NCI-H2081 treated with DMSO at 0.1 percent for 48 hours (cell line): ENCODE results near the gene CSH2.
"Not testable (repeated sequence)": the region's sequence is repeated elsewhere in the genome, so short reads cannot be mapped to it uniquely, and the experiment has no call there.

Experiments used
- DNase-seq: peaks from one replicate; lab custom pipeline; 2025; lab: John Stamatoyannopoulos, UW

CSH2 gene

DNA sequence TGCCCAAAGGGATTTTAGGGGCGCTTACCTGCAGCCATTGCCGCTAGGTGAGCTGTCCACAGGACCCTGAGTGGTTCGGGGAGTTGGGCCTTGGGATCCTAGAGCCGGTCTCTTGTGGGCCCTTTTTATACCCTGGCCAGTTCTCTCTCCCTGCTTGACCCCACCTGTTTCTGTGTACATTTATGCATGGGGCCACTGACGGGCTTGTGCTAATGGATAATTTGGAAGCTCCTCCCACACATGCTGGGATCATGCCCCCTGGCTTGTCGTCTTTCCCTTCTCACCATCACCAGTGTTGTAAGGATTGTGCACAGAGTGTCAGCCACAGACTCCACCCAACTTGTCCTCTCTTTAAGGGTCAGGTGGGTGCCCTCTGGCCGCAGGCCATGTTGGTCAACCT lies at the start of gene CSH2:
TSS of gene CSH2 (minus strand) at position 101 of the 400 bp plus-strand sequence. CDS start at position 38, 63 bp downstream.
- DNase-seq, result not testable (repeated sequence)

DNA sequence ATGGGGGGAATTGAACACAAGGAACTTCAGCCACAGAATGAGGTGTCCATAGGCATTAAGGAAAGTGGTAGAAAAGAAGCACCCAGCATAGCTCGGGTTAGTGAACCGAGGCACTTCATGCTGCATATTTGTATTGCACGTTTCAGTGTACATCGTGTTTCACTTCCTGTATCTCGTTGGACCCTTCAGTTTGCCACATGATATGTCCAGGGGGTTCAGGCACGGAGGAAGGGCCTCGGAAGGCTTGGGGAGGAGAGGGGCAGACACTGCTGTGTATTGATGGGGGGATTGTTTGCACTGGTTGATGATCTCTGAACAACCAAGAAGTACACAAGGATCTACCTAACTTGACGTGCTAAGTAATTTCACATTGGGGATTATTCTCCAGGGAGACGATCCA lies 48.9 kb upstream of the CSH2 start:
- not testable (repeated sequence) for DNase-seq

DNA sequence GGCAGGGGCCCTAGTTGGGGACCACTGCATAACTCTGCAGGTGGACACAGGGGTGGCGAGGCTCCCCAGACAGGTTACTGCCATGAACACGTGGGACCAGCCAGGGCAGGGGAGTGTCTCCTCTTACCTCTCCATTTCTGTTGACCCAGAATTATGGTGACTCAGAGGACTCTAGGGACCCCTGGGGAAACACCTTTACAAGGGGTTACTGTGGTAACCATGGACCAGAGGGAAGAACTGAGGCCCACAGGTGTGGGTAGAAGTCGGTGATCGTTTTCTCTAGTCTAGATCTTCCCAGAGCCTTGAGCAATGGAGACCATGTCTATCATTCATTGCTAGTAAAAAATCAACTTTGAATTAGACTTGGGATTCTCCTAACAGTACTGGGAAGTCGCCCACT lies 47.3 kb upstream of the CSH2 start:
- DNase-seq, result not testable (repeated sequence)

DNA sequence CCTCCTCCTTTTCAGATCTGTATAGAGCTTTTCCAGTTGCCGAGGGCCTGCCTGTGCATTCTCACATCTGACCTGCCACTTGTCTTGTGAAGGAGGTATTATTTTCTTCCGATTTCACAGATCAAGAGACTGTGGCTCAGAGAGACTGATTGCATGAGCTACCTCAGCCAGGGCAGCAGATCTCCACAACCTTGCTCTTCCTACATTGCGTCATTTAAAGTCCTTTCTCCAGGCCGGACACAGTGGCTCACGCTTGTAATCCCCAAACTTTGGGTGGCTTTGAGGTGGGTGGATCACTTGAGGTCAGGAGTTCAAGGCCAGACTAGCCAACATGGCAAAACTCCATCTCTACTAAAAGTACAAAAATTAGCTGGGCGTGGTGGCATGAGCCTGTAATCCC lies 46.6 kb upstream of the CSH2 start:
- not testable (repeated sequence) for DNase-seq

DNA sequence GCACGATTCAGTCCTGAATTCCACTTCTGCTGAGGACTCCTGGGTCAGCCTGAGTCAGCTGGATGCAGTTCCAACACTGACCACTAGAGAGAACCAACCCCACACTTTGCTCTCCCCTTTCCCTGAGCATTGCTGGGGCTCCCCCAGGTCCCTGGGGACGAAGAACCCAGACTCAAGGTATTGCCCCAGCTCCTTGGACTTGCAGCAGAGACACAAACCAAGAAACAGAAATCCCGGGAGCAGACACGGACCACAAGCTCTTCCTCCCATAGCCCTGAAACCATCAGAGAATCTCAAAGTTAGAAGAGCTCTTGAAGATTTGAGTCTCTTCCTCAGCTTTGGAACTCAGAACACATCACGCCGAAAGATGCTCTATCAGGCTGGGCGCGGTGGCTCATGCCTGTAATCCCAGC lies 45.8 kb upstream of the CSH2 start:
- no peak for DNase-seq

DNA sequence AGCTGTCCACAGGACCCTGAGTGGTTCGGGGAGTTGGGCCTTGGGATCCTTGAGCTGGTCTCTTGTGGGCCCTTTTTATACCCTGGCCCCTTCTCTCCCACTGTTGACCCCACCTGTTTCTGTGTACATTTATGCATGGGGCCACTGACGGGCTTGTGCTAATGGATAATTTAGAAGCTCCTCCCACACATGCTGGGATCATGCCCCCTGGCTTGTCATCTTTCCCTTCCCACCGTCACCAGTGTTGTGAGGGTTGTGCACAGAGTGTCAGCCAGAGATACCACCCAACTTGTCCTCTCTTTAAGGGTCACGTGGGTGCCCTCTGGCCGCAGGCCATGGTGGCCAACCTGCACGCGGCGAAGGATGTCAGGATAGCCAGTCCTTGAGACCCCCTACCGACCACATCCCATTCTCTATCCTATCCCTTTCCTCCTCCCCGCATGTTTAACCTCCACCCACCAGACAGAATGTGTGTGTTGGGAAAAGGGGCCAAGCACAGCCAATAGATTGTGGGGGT lies 45.4 kb upstream of the CSH2 start, which contains the start of gene GH1:
TSS of gene GH1 (minus strand) at position 51 of the 517 bp plus-strand sequence. CDS start 63 bp downstream, outside the sequence.
- DNase-seq, result not testable (repeated sequence)

DNA sequence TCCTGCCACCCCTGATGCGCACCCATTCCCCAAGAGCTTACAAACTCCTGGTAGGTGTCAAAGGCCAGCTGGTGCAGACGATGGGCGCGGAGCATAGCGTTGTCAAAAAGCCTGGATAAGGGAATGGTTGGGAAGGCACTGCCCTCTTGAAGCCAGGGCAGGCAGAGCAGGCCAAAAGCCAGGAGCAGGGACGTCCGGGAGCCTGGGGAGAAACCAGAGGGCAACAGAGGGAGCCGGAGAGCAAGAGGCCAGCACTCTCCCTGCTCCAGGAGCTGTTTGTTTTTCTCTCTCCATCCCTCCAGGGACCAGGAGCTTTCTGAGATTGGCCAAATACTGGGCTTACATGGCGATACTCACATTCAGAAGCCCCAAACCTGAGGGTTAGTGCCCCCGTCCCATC lies 44.8 kb upstream of the CSH2 start:
- no peak for DNase-seq

DNA sequence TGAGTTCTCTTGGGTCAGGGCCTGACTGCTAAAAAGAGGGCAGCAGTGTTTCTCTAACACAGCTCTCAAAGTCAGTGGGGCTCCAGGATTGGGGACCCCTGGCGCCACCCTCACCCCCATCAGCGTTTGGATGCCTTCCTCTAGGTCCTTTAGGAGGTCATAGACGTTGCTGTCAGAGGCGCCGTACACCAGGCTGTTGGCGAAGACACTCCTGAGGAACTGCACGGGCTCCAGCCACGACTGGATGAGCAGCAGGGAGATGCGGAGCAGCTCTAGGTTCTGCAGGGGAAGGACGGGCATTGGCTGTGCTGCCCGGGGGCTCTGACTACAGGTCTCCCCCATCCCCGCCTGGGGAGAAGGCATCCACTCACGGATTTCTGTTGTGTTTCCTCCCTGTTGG lies 44.2 kb upstream of the CSH2 start:
- no peak for DNase-seq

DNA sequence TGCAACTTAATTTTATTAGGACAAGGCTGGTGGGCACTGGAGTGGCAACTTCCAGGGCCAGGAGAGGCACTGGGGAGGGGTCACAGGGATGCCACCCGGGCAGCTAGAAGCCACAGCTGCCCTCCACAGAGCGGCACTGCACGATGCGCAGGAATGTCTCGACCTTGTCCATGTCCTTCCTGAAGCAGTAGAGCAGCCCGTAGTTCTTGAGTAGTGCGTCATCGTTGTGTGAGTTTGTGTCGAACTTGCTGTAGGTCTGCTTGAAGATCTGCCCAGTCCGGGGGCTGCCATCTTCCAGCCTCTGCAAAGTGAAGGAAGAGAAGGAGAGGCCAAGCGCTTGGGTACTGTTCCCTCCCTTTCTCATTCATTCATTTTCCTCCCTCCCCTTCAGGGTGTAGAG lies 43.7 kb upstream of the CSH2 start:
- not testable (repeated sequence) for DNase-seq

DNA sequence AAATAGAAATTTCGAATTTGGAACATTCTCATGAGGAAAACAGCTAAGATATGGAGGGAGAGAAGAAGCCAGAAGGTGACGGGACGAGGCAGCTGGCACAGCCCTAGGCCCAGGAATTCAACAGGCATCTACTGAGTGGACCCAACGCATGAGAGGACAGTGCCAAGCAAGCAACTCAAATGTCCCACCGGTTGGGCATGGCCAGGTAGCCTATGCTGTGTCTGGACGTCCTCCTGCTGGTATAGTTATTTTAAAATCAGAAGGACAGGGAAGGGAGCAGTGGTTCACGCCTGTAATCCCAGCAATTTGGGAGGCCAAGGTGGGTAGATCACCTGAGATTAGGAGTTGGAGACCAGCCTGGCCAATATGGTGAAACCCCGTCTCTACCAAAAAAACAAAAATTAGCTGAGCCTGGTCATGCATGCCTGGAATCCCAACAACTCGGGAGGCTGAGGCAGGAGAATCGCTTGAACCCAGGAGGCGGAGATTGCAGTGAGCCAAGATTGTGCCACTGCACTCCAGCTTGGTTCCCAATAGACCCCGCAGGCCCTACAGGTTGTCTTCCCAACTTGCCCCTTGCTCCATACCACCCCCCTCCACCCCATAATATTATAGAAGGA lies 43.2 kb upstream of the CSH2 start:
- DNase-seq, result no peak

DNA sequence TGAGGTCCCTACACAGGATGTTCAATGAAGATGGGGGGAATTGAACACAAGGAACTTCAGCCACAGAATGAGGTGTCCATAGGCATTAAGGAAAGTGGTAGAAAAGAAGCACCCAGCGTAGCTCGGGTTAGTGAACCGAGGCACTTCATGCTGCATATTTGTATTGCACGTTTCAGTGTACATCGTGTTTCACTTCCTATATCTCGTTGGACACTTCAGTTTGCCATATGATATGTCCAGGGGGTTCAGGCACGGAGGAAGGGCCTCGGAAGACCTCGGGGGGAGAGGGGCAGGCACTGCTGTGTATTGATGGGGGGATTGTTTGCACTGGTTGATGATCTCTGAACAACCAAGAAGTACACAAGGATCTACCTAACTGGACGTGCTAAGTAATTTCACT lies 42.3 kb upstream of the CSH2 start:
- not testable (repeated sequence) for DNase-seq

DNA sequence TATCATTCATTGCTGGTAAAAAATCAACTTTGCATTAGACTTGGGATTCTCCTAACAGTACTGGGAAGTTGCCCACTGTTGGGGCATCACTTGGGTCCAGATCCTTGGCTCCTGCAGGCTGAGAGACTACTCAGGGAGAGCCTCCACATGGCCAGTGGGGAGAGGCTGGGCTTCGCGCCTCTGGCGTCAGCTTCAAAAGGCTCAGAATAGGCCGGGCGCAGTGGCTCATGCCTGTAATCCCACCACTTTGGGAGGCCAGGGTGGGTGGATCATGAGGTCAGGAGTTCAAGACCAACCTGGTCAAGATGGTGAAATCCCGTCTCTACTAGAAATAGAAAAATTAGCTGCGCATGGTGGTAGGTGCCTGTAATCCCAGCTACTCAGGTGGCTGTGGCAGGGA lies 41.0 kb upstream of the CSH2 start:
- no peak for DNase-seq

DNA sequence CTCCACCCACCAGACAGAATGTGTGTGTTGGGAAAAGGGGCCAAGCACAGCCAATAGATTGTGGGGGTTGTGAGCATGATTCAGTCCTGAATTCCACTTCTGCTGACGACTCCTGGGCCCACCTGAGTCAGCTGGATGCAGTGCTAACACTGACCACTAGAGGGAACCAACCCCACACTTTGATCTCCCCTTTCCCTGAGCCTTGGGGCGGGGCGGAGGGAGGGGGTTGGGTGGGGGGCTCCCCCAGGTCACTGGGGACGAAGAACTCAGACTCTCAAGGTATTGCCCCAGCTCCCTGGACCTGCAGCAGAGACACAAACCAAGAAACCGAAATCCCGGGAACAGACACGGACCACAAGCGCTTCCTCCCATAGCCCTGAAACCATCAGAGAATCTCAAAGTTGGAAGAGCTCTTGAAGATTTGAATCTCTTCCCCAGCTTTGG lies 38.2 kb upstream of the CSH2 start:
- DNase-seq, result no peak

DNA sequence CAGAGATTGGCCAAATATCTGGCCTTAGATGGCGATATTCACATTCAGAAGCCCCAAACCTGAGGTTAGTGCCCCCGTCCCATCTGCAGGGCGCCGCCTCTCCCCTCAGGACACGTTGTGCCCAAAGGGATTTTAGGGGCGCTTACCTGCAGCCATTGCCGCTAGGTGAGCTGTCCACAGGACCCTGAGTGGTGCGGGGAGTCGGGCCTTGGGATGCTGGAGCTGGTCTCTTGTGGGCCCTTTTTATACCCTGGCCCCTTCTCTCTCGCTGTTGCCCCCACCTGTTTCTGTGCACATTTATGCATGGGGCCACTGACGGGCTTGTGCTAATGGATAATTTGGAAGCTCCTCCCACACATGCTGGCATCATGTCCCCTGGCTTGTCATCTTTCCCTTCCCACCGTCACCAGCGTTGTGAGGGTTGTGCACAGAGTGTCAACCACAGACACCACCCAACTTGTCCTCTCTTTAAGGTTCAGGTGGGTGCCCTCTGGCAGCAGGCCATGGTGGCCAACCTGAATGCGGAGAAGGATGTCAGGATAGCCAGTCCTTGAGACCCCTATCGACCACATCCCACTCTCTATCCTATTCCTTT lies 37.7 kb upstream of the CSH2 start, which contains the start of gene CSHL1:
TSS of gene CSHL1 (minus strand) at position 218 of the 595 bp plus-strand sequence. CDS start at position 156, 62 bp downstream.
- DNase-seq, result no peak

DNA sequence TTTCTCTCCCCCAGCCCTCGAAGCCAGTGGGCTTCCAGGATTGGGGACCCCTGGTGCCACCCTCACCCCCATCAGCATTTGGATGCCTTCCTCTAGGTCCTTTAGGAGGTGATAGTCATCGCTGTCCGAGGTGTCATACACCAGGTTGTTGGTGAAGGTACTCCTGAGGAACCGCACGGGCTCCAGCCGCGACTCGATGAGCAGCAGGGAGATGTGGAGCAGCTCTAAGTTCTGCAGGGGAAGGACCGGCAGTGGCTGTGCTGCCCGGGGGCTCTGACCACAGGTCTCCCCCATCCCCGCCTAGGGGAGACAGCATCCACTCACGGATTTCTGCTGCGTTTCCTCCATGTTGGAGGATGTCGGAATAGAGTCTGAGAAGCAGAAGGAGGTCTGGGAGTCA lies 36.6 kb upstream of the CSH2 start:
- DNase-seq, result no peak

DNA sequence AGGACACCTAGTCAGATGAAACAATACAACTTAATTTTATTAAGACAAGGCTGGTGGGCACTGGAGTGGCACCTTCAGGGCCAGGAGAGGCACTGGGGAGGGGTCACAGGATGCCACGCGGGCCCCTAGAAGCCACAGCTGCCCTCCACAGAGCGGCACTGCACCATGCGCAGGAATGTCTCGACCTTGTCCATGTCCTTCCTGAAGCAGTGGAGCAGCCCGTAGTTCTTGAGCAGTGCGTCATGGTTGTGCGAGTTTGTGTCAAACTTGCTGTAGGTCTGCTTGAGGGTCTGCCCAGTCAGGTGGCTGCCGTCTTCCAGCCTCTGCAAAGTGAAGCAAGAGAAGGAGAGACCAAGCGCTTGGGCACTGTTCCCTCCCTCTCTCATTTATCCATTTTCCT lies 36.1 kb upstream of the CSH2 start:
- DNase-seq, result not testable (repeated sequence)

DNA sequence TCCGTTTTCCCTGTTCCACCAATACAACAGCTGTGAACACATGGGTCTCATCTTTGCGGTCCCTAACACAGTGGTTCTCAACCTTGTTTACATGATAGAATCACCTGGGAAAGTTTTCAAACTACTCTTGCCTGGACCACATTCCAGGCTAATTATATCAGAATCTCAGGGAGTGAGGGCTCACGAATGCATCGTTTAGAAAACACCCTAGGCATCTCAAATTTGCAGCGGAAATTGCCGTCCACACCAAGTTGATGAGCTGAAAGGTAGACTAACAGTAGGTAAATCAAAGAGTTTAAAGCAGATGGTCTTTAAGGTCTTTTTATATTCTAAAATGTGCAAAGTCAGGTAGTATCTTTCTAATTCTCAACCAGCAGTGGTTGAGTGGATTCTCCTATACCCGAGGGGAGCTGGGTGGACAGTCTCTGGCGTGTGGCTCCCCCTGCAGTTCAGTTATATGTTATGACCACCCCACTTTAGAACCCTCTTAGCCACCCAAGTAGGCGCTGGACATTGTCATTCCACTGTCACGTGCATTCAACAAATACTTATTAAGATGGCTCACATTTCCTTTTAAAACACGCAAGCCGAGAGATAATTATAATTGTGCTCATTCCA lies 33.8 kb upstream of the CSH2 start:
- not testable (repeated sequence) for DNase-seq

DNA sequence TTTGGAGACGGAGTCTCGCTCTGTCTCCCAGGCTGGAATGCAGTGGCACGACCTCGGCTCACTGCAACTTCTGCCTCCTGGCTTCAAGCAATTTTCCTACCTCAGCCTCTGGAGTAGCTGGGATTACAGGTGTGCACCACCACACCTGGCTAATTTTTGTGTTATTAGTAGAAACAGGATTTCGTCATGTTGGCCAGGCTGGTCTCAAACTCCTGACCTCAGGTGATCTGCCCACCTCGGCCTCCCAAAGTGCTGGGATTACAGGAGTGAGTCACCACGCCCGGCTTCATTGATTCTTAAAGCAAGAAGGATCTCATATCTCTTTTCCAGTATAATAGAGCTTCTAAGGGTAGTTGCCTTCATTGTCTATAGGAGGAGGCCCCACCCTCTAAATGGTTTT lies 31.3 kb upstream of the CSH2 start:
- DNase-seq, result not testable (repeated sequence)

DNA sequence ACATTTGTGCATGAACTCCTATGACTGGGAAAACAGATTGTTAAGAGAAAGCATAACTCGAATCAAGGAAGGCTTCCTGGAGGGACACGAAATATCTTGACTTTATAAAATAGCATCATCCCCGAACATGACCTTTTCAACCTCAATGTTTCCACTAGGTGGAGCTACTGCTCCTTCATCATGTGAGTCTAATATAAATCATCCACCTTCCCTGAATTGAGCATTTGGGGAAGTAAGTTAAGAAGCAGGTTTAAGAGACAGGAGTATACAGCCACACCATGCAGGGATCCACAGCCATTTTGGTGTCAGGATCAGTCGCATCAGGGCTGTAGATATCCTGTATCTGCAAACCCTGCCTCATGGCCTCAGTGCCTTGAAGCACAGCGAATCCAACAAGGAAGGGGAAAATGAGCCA lies 30.3 kb upstream of the CSH2 start:
- not testable (repeated sequence) for DNase-seq

DNA sequence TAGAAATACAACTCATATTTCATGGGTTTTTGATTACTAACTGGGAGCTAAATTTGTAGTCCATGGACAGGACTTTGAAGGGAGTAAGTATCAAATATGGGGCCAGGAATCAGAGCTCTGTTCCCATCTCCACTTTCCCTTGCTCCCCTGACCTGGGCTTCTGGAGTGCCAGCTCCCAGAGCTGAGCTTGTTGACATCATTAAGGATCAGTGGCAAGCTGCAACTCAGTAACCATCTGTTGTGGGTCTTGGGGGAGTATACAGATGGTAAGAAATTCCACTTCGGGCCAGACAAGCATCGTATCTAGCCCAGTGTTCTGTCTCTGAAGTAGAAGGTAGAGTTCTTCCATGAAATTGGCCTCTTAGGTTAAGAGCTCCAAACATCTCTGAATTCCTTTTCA lies 28.5 kb upstream of the CSH2 start:
- DNase-seq, result not testable (repeated sequence)

DNA sequence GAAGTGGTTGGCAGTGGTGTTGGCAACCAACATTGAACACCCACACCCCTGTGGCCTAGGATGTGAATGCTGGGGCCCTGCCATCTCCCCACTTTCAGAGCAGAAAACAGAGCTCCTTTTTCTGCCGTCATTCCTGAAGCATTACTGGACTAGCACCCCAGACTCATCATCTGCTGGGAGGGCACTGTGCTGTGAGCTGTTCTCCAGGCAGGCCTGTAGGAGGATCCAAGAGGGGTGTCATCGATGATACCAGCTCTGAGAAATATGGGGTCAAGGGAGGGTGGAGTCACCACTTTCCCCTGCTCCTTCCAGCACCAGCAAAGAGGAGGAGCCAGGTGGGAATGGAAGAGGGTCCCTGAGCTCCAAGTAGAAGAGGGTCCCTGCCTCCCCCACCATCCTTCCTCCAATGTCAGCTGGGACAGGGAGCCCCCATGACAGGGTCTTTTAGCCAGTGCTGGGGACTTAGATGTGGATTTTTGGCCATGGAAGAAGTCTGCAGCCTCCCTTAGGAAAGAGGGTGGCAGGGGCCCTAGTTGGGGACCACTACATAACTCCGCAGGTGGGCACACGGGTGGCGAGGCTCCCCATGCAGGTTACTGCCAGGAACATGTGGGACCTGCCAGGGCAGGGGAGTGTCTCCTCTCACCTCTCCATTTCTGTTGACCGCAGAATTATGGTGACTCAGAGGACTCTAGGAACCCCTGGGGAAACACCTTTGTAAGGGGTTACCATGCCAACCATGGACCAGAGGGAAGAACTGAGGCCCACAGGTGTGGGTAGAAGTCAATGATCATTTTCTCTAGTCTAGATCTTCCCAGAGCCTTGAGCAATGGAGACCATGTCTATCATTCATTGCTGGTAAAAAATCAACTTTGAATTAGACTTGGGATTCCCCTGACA lies 25.7 kb upstream of the CSH2 start:
- not testable (repeated sequence) for DNase-seq
